ENCODE results near the gene GLUD1.
"Not testable (repeated sequence)": the region's sequence is repeated elsewhere in the genome, so short reads cannot be mapped to it uniquely, and the experiment has no call there.

Gene GLUD1

DNA sequence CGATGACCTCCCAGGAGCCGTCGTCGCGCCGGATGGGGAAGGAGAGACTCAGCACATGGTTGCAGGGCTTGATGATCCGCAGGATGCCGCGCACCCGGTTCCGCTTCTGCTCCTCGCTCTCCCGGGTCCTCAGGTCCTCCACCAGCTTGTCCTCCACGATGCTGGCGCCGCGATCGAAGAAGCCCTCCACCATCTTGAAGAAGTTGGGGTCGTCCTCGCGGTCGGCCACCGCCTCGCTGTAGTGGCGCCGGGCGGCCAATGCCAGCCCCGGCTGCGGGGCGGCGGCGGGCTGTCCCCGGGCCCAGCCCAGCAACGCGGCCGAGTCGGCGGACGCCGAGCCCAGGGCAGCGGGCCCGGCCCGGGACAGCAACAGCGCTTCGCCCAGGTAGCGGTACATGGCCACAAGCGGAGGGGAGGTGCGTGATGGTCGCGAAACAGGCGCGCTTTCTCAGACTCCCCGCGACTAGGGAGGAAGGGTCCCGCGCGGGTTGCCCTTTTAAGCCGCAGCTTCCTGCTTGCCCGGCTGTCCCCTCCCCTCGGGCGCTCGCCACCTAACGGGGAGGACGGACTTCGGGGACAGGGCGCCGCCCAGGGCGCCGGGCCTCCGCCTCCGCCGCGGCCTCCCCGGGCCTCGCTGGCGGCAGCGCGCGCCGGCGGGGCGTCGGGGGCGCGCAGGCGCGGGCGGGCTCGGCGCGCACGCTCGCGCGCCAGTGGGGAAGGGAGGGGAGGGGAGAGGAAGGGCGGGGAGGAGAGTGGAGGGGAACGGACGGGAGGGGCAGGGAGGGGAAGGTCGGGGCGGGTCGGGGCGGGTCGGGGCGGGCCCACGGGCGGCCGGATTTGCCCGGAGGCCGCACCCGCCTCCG, at the start of gene GLUD1, which contains the start of gene SHLD2:
Gene GLUD1, minus strand, starts transcription at position 471 of the 863 bp plus-strand sequence. Its CDS starts 74 bp downstream, at position 397.
Gene SHLD2, plus strand, starts transcription at position 834 of the 863 bp plus-strand sequence. CDS start 56,149 bp downstream, outside the sequence.
- TF ChIP-seq, protein P1, sequence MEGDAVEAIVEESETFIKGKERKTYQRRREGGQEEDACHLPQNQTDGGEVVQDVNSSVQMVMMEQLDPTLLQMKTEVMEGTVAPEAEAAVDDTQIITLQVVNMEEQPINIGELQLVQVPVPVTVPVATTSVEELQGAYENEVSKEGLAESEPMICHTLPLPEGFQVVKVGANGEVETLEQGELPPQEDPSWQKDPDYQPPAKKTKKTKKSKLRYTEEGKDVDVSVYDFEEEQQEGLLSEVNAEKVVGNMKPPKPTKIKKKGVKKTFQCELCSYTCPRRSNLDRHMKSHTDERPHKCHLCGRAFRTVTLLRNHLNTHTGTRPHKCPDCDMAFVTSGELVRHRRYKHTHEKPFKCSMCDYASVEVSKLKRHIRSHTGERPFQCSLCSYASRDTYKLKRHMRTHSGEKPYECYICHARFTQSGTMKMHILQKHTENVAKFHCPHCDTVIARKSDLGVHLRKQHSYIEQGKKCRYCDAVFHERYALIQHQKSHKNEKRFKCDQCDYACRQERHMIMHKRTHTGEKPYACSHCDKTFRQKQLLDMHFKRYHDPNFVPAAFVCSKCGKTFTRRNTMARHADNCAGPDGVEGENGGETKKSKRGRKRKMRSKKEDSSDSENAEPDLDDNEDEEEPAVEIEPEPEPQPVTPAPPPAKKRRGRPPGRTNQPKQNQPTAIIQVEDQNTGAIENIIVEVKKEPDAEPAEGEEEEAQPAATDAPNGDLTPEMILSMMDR (IDR thresholded peaks at IDR 0.05; ENCODE audit: low read depth, low read length, missing control alignments) = no peak
- DNase-seq = peak; percentile 69
- Histone ChIP-seq H3K4me3 (ENCODE audit: low read depth, low read length) (peak within 1 kb of the TSS; percentile 78), H3K36me3 (replicated peaks) (no peaks in the 10 kb centered on the region), H3K27ac (peak within 1 kb of the TSS; percentile 94), H3K27me3 (replicated peaks) (no peaks in the 10 kb centered on the region)
- in situ Hi-C loops (cut with HindIII; ENCODE audit: low pct_ligation_motif_present, low sequenced_read_pairs) = no loop called here

DNA sequence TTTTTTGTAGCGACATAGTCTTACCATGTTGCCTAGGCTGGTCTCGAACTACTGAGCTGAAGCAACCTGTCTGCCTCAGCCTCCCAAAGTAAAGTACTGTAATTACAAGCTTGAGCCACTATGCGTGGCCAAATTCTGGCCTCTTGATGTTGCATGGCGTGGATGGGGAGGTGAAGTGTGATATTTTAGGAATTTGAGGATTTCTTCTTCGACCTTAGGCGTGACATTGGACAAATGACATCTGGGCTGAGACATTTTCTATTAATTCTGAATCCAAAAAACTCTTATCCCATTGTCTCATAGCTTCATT, 48.4 kb upstream of the GLUD1 start:
- DNase-seq; H3K27ac ChIP-seq; H3K4me3 ChIP-seq (ENCODE audit: low read depth, low read length); H3K36me3 ChIP-seq (replicated peaks); H3K27me3 ChIP-seq (replicated peaks); in situ Hi-C loops (cut with HindIII; ENCODE audit: low pct_ligation_motif_present, low sequenced_read_pairs): not testable (repeated sequence)

DNA sequence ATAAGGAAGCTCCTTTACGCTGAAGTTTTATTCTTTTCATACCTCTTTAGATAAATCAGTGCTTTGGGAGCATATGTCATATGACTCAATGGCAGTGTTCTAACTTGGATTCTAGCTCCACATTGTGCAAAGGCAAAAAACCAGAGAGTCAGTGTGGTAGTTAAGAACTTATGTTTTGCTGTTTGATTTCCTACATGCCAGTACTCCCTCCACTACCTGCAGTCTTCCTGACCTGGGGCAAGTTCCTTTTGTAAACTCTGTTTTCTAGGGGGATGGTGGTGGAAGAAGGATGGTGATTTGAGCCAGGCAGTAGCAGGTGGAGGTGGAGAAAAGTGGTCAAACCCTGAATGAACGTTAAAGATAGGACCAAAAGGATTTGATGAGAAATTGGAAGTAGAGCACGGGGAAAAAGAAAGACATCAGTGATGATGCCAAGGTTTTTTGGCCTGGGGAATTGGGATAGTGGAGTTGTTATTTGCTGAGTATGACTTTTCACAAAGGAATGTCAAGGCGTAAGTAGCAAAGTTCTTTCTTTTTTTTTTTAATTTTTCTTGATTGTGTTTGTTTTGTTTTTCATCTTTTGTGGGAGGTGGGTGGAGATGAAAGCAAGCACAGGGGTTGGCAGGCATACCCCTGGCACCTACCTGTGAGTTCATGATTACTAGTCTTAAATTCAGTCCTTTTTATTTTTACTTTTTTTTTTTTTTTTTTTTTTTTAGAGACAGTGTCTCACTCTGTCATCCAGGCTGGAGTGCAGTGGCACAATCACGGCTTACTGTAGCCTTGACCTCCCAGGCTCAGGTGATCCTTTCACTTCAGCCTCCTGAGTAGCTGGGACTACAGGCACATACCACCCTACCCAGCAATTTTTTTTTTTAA, 47.8 kb upstream of the GLUD1 start:
- H3K4me3 ChIP-seq (ENCODE audit: low read depth, low read length); in situ Hi-C loops (cut with HindIII; ENCODE audit: low pct_ligation_motif_present, low sequenced_read_pairs): not testable (repeated sequence)
- peak; percentile 16 for DNase-seq

DNA sequence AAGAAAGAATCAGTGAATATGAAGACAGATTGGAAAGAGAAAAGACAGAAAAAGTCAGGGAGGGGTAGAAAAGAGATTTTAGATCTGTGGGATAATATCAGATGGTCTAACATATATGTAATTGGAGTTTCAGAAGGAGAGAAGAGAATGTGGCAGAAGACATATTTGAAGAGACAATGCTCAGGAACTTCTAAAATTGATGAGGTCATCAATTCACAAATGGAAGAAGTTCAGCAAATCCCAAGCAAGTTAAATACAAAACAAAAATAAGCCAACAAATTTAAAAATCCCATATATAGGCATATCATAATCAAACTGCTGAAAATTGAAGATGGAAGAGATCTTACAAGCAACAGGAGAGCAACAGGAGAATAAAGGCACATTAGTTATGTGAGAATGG, 42.8 kb upstream of the GLUD1 start:
- H3K27ac ChIP-seq; H3K4me3 ChIP-seq (ENCODE audit: low read depth, low read length); DNase-seq; H3K36me3 ChIP-seq (replicated peaks); in situ Hi-C loops (cut with HindIII; ENCODE audit: low pct_ligation_motif_present, low sequenced_read_pairs); H3K27me3 ChIP-seq (replicated peaks): not testable (repeated sequence)

More for the DNA sequence above, 47.8 kb upstream of the GLUD1 start:
- not testable (repeated sequence) for H3K36me3 ChIP-seq (replicated peaks); H3K27me3 ChIP-seq (replicated peaks); H3K27ac ChIP-seq

DNA sequence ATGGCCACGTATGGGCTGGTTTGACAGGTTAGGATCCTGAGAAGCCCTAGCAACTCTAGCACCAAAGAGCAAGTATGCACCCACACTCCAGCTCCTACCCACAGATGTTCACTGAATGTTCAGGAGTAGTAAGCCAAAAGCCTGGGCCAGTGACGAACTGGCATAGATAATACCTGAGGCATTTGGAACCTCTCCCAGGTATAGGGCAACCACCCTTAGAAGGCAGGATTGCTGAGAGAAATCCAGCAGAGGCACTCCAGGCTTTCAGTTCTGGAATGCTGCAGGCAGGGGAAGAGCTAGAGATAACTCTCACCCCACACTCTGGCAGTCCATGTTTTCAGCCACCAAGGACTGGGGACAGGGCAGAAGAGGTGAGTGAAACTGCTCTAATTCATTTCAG, 39.8 kb upstream of the GLUD1 start:
- H3K4me3 ChIP-seq (ENCODE audit: low read depth, low read length); H3K36me3 ChIP-seq (replicated peaks); H3K27ac ChIP-seq; DNase-seq; H3K27me3 ChIP-seq (replicated peaks); in situ Hi-C loops (cut with HindIII; ENCODE audit: low pct_ligation_motif_present, low sequenced_read_pairs): not testable (repeated sequence)

DNA sequence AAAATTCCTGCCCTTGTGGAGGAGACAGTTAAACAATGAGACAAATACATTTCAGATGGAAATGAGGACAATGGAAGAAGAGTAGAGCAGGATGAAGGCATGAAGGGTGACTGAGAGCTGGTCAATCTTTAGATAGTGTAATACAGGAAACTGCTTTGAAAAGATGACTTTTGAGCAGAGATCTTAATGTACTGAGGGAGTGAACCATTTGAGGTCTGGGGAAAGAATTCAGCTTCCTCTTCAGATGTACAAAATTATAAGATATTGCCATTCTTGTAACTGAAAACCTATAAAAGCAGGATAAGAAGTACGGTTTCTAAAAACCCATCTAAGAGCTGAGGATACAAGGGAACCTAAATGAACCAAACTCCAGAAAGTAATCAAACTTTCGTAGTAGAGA, 39.3 kb upstream of the GLUD1 start:
- H3K27me3 ChIP-seq (replicated peaks); H3K27ac ChIP-seq; H3K4me3 ChIP-seq (ENCODE audit: low read depth, low read length); in situ Hi-C loops (cut with HindIII; ENCODE audit: low pct_ligation_motif_present, low sequenced_read_pairs); H3K36me3 ChIP-seq (replicated peaks); DNase-seq: not testable (repeated sequence)

DNA sequence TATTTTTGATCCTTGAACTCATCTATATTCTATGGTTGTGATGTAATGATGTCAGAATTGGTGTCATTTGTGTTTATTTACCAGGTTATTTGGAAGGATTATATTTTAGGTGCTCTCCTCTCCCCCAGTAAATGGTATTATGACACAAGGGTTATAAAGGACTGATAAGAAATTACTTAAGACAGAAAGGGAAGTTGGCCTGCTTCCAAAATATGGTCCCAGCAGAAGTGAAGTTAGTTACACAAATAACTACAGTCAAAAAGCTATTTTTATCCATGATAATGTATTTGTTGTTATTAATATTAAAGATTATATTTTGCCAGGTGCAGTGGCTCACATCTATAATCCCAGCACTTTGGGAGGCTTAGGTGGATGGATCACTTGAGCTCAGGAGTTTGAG, 37.5 kb upstream of the GLUD1 start:
- DNase-seq; H3K27me3 ChIP-seq (replicated peaks); H3K27ac ChIP-seq; in situ Hi-C loops (cut with HindIII; ENCODE audit: low pct_ligation_motif_present, low sequenced_read_pairs); H3K36me3 ChIP-seq (replicated peaks); H3K4me3 ChIP-seq (ENCODE audit: low read depth, low read length): not testable (repeated sequence)

DNA sequence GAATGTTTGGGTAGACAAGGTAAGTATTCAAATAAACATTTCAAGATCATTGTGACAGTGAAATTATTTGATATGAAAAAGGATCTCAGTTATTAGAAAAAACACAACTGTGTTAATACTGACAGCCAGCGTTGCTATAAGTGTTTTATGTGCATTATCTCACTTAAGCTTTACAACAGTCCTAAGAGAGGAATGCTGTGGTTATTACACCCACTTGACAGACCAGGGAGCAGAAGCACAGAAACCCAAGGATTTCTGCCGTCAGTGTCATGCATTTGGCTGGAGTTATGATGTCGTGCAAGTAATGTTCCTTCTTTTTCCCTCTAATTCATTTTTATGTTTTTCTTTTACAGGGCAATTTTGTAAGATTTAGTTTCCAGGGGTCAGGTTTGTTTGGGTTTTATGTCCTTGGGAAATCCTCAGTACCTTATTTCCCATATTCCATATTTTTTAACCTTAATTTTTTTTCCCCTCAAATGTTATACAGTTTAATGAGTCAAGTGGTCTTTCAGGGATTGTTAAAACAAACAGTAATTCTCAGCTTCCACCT, 33.0 kb upstream of the GLUD1 start:
- in situ Hi-C loops (cut with HindIII; ENCODE audit: low pct_ligation_motif_present, low sequenced_read_pairs); H3K27ac ChIP-seq: not testable (repeated sequence)

DNA sequence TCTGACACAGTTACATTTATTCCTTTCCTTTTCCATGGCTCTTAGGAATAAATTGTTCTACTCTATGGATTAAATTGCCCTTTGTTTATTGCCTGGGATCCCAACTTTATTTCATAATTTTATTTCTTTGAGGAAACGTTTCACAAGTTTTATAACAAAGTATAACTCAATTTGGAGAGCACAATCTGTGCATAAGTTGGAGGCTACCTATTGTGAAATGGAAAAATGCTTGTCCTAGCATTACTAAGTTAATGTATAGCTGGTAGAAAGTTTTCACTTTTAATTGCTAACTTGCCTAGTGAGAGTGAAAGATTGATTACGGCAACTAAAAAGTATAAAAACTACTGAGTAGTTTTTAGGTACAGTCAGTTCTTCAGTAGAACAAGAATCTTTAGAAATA, 32.4 kb upstream of the GLUD1 start:
- H3K4me3 ChIP-seq (ENCODE audit: low read depth, low read length); H3K36me3 ChIP-seq (replicated peaks); DNase-seq; H3K27ac ChIP-seq; H3K27me3 ChIP-seq (replicated peaks); in situ Hi-C loops (cut with HindIII; ENCODE audit: low pct_ligation_motif_present, low sequenced_read_pairs): not testable (repeated sequence)

More for the DNA sequence above, 33.0 kb upstream of the GLUD1 start:
- not testable (repeated sequence) for H3K4me3 ChIP-seq (ENCODE audit: low read depth, low read length); H3K36me3 ChIP-seq (replicated peaks); H3K27me3 ChIP-seq (replicated peaks)
- DNase-seq = peak; percentile 33

DNA sequence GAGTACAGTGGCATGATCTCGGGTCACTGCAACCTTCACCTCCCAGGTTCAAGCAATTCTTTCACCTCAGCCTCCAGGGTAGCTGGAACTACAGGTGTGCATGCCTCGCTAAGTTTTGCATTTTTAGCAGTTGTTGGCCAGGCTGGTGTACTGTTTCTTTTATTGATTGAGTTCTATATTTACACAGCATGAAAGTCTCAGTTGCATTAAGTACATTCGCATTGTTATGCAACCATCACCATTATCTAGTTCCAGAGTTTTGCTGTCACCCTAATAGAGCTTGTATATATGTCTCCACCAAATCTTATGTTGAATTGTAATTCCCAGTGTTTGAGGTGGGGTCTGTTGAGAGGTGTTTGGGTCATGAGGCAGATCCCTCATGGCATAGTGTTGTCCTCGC, 28.7 kb upstream of the GLUD1 start:
- H3K27me3 ChIP-seq (replicated peaks); DNase-seq; H3K4me3 ChIP-seq (ENCODE audit: low read depth, low read length); H3K36me3 ChIP-seq (replicated peaks); in situ Hi-C loops (cut with HindIII; ENCODE audit: low pct_ligation_motif_present, low sequenced_read_pairs); H3K27ac ChIP-seq: not testable (repeated sequence)

DNA sequence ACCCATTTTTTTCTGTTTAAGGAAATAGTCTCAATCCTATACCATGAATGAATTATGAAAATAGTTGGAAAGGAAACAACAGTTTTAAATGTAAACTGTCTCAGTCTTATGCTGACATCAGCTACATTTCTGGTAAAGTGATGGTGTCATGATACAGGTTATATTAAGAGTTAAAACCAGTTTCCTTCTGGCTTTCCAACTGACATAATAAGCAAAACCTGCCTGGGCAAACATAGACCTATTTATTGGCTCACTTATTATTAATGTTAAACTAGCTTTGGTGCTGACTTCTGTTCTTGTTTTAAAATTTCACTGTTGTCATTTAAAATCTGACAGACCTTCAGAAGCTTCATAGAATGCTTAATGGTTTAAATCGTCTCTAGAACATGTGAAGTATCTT, 24.4 kb upstream of the GLUD1 start:
- H3K27ac ChIP-seq; H3K4me3 ChIP-seq (ENCODE audit: low read depth, low read length); DNase-seq; in situ Hi-C loops (cut with HindIII; ENCODE audit: low pct_ligation_motif_present, low sequenced_read_pairs); H3K36me3 ChIP-seq (replicated peaks); H3K27me3 ChIP-seq (replicated peaks): not testable (repeated sequence)

DNA sequence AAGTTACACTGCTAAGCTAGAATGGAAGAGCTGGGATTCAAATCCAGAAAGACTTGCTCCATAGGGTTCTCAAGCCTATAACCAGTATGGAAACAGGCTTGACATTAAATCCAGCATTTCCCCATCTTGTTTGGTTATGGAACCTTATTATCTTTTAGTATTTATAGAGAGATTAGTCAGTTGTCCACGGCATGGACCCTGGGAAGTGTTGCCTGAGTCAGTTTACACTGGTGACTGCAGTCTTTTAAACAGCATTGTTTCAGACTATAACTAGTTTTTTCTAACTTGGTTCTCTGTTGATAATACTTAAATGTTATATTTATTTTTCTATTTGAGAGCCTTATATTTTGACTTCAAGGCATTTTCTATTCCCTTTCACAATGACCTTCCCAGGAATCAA, 23.5 kb upstream of the GLUD1 start:
- DNase-seq = peak; percentile 15
- in situ Hi-C loops (cut with HindIII; ENCODE audit: low pct_ligation_motif_present, low sequenced_read_pairs); H3K27ac ChIP-seq: not testable (repeated sequence)

More for the DNA sequence above, 23.5 kb upstream of the GLUD1 start:
- H3K36me3 ChIP-seq (replicated peaks); H3K4me3 ChIP-seq (ENCODE audit: low read depth, low read length); H3K27me3 ChIP-seq (replicated peaks): not testable (repeated sequence)
